Fibroblast of the aortic adventitia (primary cell): ENCODE measurements around the gene CDC25A. TPM values are rescaled to one million over a fixed set of nuclear protein-coding genes. Genes with fewer than 3 reads are reported as not detected.

Experiments used
- DNase-seq: peaks from one replicate; pipeline ENCODE4 v3.0.0-alpha.2; 2010; ENCODE audit warnings: low read depth
- H3K4me3 ChIP-seq: 2 replicates; pipeline ENCODE4 v1.5.1; 2011; ENCODE audit warnings: low read depth, mild to moderate bottlenecking, control low read depth, low read length, moderate library complexity
- CTCF ChIP-seq: IDR thresholded peaks from 2 replicates; pipeline ENCODE4 v1.5.1; 2011; ENCODE audit warnings: mild to moderate bottlenecking, low read length, control low read depth, inconsistent platforms; ENCODE audit not compliant: insufficient read depth
- total RNA-seq: library from RNA; depleted of rRNA; stranded (reverse); fragments of >200 nt; gene quantifications from 2 replicates; pipeline ENCODE4 v1.2.3, GENCODE V29; 2012; ENCODE audit warnings: low replicate concordance

CDC25A gene
- total RNA-seq, 1 donor: 13.6 TPM

GRCh38 chr3:48140336-48140757 lies 47.9 kb downstream of the CDC25A start:
- no peak for TF ChIP-seq CTCF
- H3K4me3 ChIP-seq: no peak overlapping the region
- DNase-seq: no peak

GRCh38 chr3:48137425-48137999 lies 50.7 kb downstream of the CDC25A start:
- no peak for DNase-seq
- no peak for TF ChIP-seq CTCF
- no peak overlapping the region for H3K4me3 ChIP-seq

GRCh38 chr3:48135552-48136495 lies 52.4 kb downstream of the CDC25A start:
- no peak for DNase-seq

GRCh38 chr3:48130321-48130904 lies 57.8 kb downstream of the CDC25A start:
- no peak for TF ChIP-seq CTCF
- DNase-seq: peak; percentile 89
- no peak overlapping the region for H3K4me3 ChIP-seq

More at GRCh38 chr3:48135552-48136495, 52.4 kb downstream of the CDC25A start:
- H3K4me3 ChIP-seq: no peak overlapping the region
- TF ChIP-seq CTCF: no peak

GRCh38 chr3:48129921-48130320 lies 58.3 kb downstream of the CDC25A start:
- no peak for DNase-seq
- TF ChIP-seq CTCF: no peak
- H3K4me3 ChIP-seq: no peak overlapping the region

- TF ChIP-seq CTCF: no peak
- H3K4me3 ChIP-seq: no peak overlapping the region
- no peak for DNase-seq
Measured at GRCh38 chr3:48128774-48129173, 59.4 kb downstream of the CDC25A start.
